Neutrophil (primary cell): ENCODE measurements around the gene GBF1.
A peak's percentile ranks its signal among the peaks of the same experiment; 100 is the strongest.

Source experiments
- H3K27ac ChIP-seq: fragments of 200-600 bp; sonication (generic); 2 replicates; pipeline ENCODE4 v1.5.1; 2016; ENCODE audit warnings: mild to moderate bottlenecking, moderate library complexity
- H3K27me3 ChIP-seq: fragments of 200-600 bp; sonication (generic); 2 replicates; pipeline ENCODE4 v1.6.0; 2016; ENCODE audit warnings: mild to moderate bottlenecking
- H3K36me3 ChIP-seq: fragments of 200-600 bp; sonication (generic); 2 replicates; pipeline ENCODE4 v1.5.1; 2017
- H3K4me1 ChIP-seq, 2 experiments: fragments of 200-600 bp in 1 of 2; sonication (generic) in 1 of 2; 1 replicate in 1 of 2; 2 replicates in 1 of 2; pipeline versions ENCODE4 v1.5.1 to v1.6.1; 2013 to 2016; ENCODE audit warnings: low read depth in 1 of 2, low read length in 1 of 2, mild to moderate bottlenecking in 1 of 2, moderate library complexity in 1 of 2; ENCODE audit not compliant: control insufficient read depth in 1 of 2, insufficient read depth in 1 of 2
- H3K4me3 ChIP-seq, 2 experiments: fragments of 200-600 bp in 1 of 2; sonication (generic) in 1 of 2; 1 replicate in 1 of 2; 2 replicates in 1 of 2; pipeline ENCODE4 v1.5.1; 2013 to 2016; ENCODE audit warnings: low read depth in 1 of 2, low read length in 1 of 2, mild to moderate bottlenecking in 1 of 2, moderate library complexity in 1 of 2
- H3K9me3 ChIP-seq: fragments of 200-600 bp; sonication (generic); 2 replicates; pipeline ENCODE4 v1.5.1; 2016
- TF ChIP-seq, protein P1 (sequence below): fragments of 200-600 bp; sonication (generic); IDR thresholded peaks from 2 replicates; pipeline ENCODE4 v1.5.1; 2016; ENCODE audit warnings: antibody characterized with exemption

GBF1 gene

DNA sequence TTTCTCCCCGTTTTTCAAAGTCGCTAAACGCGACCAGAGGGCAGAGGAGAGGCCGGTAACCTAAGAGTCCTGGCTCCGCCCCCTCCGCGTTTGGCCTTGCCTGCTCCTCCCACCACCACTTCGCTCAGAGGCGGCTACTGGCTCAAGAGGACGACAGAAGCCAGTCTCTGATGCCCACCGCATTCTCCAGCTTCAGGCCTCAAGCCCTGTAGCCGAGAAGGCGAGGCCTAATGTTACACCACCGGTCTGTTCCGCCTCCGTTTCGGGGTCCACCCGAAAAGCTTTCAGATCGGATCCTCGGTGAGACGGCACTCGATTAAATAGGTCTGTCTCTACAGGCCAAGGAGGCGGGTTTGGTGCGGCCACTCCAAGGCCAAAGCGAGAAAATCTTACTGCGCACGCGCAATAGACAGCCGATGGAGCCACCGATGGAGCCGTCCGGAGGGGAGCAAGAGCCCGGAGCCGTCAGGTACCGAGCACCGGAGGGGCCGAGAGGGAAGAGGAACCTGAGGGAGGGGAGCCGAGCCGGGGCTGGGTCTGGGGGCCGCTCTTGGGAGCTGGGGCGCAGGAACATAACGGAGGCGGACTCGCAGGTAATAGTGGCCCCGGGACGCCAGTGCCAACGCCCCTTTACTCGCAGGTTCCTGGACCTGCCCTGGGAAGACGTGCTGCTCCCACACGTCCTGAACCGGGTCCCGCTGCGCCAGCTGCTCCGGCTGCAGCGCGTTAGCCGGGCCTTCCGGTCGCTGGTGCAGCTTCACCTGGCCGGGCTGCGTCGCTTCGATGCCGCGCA, 175.6 kb downstream of the GBF1 start, which contains the start of gene FBXL15:
Gene FBXL15 (plus strand): TSS at position 123 of the 793 bp plus-strand sequence. CDS start 294 bp downstream, at position 417.
- Histone ChIP-seq H3K27me3 (peaks cover 43% of the 10 kb centered on the region), H3K9me3 (no peaks in the 10 kb centered on the region), H3K4me3 (peak within 1 kb of the TSS; percentile 80 to 89), H3K36me3 (peaks cover 16% of the 10 kb centered on the region), H3K4me1 (peaks cover 37 to 45% of the 10 kb centered on the region in 2 experiments), H3K27ac (peak within 1 kb of the TSS; percentile 90)
- TF ChIP-seq, protein P1, sequence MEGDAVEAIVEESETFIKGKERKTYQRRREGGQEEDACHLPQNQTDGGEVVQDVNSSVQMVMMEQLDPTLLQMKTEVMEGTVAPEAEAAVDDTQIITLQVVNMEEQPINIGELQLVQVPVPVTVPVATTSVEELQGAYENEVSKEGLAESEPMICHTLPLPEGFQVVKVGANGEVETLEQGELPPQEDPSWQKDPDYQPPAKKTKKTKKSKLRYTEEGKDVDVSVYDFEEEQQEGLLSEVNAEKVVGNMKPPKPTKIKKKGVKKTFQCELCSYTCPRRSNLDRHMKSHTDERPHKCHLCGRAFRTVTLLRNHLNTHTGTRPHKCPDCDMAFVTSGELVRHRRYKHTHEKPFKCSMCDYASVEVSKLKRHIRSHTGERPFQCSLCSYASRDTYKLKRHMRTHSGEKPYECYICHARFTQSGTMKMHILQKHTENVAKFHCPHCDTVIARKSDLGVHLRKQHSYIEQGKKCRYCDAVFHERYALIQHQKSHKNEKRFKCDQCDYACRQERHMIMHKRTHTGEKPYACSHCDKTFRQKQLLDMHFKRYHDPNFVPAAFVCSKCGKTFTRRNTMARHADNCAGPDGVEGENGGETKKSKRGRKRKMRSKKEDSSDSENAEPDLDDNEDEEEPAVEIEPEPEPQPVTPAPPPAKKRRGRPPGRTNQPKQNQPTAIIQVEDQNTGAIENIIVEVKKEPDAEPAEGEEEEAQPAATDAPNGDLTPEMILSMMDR, result peak; percentile 14

DNA sequence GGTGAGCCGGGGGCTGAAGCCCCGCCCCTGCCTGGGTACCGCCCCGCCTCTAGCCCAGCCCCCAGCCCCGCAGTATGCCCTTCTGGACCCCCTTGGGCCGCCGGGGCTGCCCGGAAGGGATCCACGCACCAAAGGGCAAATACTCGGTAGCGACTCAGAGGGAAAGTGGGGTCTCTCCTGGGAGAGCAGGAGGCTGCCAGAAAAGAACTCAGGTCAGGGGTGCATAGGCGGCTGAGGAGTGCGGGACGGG, 176.1 kb downstream of the GBF1 start:
- H3K4me1 ChIP-seq, result peaks cover 37 to 45% of the 10 kb centered on the region in 2 experiments
- peaks cover 16% of the 10 kb centered on the region for H3K36me3 ChIP-seq
- TF ChIP-seq, protein P1, result no peak
- H3K4me3 ChIP-seq, result peak overlapping the region; percentile 80 to 89
- no peaks in the 10 kb centered on the region for H3K9me3 ChIP-seq
- H3K27ac ChIP-seq, result peak overlapping the region; percentile 90
- peaks cover 37% of the 10 kb centered on the region for H3K27me3 ChIP-seq

DNA sequence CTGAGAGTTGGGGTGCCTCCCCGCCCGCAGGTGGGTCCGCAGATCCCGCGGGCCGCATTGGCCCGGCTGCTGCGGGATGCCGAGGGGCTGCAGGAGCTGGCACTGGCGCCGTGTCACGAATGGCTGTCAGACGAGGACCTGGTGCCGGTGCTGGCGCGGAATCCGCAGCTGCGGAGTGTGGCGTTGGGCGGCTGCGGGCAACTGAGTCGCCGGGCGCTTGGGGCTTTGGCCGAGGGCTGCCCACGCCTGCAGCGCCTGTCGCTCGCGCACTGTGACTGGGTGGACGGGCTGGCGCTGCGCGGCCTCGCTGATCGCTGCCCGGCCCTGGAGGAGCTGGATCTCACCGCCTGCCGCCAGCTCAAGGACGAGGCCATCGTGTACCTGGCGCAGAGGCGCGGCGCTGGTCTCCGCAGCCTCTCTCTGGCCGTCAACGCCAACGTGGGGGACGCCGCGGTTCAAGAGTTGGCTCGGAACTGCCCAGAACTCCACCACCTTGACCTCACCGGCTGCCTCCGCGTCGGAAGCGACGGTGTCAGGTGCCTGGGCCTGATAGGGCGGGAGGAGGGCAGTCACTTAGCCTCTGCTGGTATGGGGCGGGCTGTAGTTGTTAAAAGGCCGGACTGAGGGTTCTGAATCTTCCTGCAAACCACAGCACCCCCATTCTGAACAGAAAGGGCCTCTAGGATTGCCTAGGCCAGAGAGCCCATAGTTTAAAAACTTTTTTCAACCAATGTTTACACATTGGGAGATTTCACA, 176.6 kb downstream of the GBF1 start:
- TF ChIP-seq, protein P1, result no peak
- H3K27me3 ChIP-seq, result peaks cover 32% of the 10 kb centered on the region
- H3K27ac ChIP-seq, result peak overlapping the region; percentile 90
- no peaks in the 10 kb centered on the region for H3K9me3 ChIP-seq
- peaks cover 16% of the 10 kb centered on the region for H3K36me3 ChIP-seq
- H3K4me3 ChIP-seq, result peak overlapping the region; percentile 80 to 89
- peaks cover 37 to 45% of the 10 kb centered on the region in 2 experiments for H3K4me1 ChIP-seq

DNA sequence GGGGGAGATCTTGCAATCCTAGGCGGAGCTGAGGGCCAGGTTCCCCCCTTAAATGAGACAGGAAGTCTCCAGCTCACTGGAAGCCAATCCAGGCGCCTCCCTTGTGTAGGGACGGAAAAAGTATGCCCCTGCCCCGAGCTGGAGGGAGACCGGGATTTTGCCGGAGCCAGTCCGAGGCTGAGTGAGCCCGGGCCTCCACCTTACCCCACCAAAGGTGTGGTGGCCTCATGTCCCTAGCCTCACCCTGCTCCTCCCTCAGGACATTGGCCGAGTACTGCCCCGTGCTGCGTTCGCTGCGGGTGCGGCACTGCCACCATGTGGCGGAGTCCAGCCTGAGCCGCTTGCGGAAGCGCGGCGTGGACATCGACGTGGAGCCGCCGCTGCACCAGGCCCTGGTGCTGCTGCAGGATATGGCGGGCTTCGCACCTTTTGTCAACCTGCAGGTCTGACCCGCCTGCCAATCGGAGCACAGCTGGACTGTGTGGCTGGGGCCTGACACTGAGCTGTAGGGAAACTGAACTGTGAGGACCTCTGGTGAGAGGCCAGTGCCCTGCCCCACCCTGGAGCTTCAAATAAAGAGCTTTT, 177.3 kb downstream of the GBF1 start:
- H3K36me3 ChIP-seq, result peaks cover 16% of the 10 kb centered on the region
- peaks cover 37 to 45% of the 10 kb centered on the region in 2 experiments for H3K4me1 ChIP-seq
- H3K4me3 ChIP-seq, result peak overlapping the region; percentile 80 to 89
- TF ChIP-seq, protein P1, result peak; percentile 89
- H3K9me3 ChIP-seq, result no peaks in the 10 kb centered on the region
- H3K27me3 ChIP-seq, result peaks cover 25% of the 10 kb centered on the region
- H3K27ac ChIP-seq, result peak overlapping the region; percentile 90

DNA sequence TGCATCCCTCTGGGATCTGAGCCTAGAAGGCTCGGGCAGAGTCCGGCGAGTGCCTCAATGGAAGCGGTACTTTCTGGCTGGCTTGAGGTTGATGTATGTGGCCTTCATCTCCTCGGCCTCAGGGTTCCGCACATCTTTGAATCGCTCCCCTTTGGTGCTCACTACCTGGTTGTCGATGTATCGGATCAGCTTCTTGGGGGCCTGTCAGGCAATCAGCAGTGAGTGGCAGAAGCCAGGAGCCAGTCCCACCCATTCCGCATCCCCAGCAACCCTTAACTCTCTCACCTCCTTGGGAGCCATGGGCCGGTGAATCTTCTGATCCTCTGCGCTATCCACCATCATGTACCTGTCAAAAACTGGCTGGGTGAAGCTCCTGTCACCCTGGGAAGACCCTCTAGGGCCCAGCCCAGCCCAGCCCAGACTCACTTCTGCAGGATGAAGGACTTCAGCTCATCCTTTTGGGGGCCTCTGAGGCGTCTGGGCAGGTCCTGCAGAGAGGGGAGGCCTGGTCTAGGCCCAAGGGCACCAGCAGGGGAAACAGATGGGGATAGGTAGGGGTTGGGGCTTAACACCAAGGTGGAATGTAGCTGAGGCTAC, 178.1 kb downstream of the GBF1 start:
- Histone ChIP-seq H3K36me3 (peaks cover 16% of the 10 kb centered on the region), H3K27ac (no peak overlapping the region), H3K9me3 (no peaks in the 10 kb centered on the region), H3K4me3 (no peak overlapping the region), H3K4me1 (peaks cover 37 to 45% of the 10 kb centered on the region in 2 experiments), H3K27me3 (peaks cover 17% of the 10 kb centered on the region)
- TF ChIP-seq, protein P1, result no peak
